Activated CD4-positive, alpha-beta T cell treated with anti-CD3 and anti-CD28 coated beads, Interleukin-2, amount 10 ng/mL, durations not matched to agents 24 days and 14 days (primary cell): ENCODE measurements around the gene RBM6. TPM values are rescaled to one million over a fixed set of nuclear protein-coding genes. Genes with fewer than 3 reads are reported as not detected.
"Not testable (repeated sequence)": the region's sequence is repeated elsewhere in the genome, so short reads cannot be mapped to it uniquely, and the experiment has no call there.

Experiments used
- DNase-seq: peaks from one replicate; pipeline ENCODE4 v3.0.0; 2022
- H3K27ac Mint-ChIP-seq: one replicate; pipeline ENCODE4 v1.8.0; 2022; ENCODE audit warnings: mild to moderate bottlenecking, mixed read lengths
- H3K27me3 Mint-ChIP-seq: one replicate; pipeline ENCODE4 v1.8.0; 2022; ENCODE audit warnings: mixed read lengths
- H3K36me3 Mint-ChIP-seq: one replicate; pipeline ENCODE4 v1.8.0; 2022; ENCODE audit warnings: low read depth, mild to moderate bottlenecking, mixed read lengths
- H3K4me1 Mint-ChIP-seq: one replicate; pipeline ENCODE4 v1.8.0; 2021; ENCODE audit warnings: mixed read lengths
- H3K4me3 Mint-ChIP-seq: one replicate; pipeline ENCODE4 v1.8.0; 2022; ENCODE audit warnings: mild to moderate bottlenecking, moderate library complexity, mixed read lengths
- H3K9me3 Mint-ChIP-seq: one replicate; pipeline ENCODE4 v1.8.0; 2021; ENCODE audit warnings: mixed read lengths
- intact Hi-C: fragments of 100-400 bp; cut with micrococcal nuclease; formaldehyde crosslinking; loops from one replicate; pipeline ENCODE4 v1.15.1; 2023
- total RNA-seq: library from RNA; stranded (reverse); gene quantifications from 2 replicates; pipeline ENCODE4 v1.2.3, GENCODE V29; 2022

RBM6 gene
- total RNA-seq, 1 donor from 2014 or later: 95.3 TPM

DNA sequence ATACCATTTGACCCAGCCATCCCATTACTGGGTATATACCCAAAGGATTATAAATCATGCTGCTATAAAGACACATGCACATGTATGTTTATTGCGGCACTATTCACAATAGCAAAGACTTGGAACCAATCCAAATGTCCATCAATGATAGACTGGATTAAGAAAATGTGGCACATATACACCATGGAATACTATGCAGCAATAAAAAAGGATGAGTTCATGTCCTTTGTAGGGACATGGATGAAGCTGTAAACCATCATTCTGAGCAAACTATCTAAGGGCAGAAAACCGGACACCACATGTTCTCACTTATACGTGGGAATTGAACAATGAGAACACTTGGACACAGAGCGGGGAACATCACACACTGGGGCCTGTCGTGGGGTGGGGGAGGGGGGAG, 91.3 kb downstream of the RBM6 start:
- H3K27me3 Mint-ChIP-seq, DNase-seq, intact Hi-C loops, H3K27ac Mint-ChIP-seq, H3K4me3 Mint-ChIP-seq, H3K4me1 Mint-ChIP-seq, H3K9me3 Mint-ChIP-seq: not testable (repeated sequence)
- H3K36me3 Mint-ChIP-seq: peaks cover 34% of the 10 kb centered on the region

DNA sequence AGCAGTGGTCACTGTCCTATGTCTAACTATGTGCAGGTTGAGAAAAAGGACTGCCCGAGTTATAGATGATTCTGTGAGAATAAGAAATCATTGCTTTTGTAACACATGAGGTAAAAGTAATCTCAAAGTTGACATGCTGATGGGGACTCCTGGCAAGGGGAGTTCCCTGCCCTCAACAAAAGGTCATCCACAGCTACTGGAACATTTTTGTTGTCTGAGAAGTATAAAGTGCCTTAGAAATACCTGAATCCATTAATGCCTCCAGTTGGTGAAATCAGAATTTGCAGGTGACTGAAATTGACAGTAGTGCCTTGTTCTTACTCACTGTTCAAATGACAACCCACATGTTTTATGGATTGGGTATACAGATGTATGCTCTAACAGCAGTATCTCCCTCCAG, 105.0 kb downstream of the RBM6 start:
- Mint-ChIP-seq H3K4me1 (peaks cover 8% of the 10 kb centered on the region), H3K9me3 (no peaks in the 10 kb centered on the region), H3K4me3 (no peak overlapping the region), H3K27ac (no peak overlapping the region), H3K27me3 (no peaks in the 10 kb centered on the region), H3K36me3 (peaks cover 16% of the 10 kb centered on the region)
- DNase-seq: no peak
- intact Hi-C loops: no loop called here

DNA sequence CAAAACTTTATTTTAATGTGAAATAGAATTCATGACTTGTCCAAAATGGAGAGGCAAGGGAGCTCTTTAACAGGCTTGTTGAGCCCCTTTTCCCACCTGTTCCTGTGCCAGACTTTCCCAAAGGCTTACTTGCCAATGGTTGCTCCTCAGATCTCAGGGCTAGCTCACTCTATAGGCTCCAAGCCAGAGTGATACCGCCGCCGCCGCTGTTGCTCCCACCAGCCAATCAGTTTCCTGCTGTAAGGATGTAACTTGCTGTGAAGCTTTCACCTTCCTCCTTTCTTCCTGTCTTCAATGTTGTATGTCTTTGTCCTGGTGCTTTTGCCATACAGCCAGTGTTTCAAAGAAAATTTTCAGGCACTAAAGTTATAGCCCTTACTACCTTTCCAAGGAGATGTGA, 107.5 kb downstream of the RBM6 start:
- Mint-ChIP-seq H3K27ac (no peak overlapping the region), H3K4me1 (peaks cover 5% of the 10 kb centered on the region), H3K36me3 (peaks cover 30% of the 10 kb centered on the region), H3K27me3 (no peaks in the 10 kb centered on the region), H3K9me3 (no peaks in the 10 kb centered on the region), H3K4me3 (no peak overlapping the region)
- intact Hi-C loops: no loop called here
- DNase-seq: no peak

DNA sequence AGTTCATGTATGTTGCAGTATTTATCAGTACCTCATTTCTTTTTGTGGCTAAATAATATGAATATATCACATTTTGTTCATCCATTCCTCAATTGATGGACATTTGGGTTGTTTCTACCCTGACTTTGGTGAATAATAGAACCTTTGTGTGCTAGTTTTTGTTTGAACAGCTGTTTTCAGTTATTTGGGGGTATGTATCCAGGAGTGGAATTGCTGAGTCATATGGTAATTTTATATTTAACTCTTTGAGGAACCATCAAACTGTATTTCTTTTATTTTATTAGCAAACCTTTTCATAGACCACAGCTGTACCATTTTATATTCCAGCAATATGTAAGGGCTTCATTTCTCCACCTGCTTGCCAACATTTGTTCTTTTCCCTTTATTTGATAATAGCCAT, 110.4 kb downstream of the RBM6 start:
- H3K27ac Mint-ChIP-seq: no peak overlapping the region

DNA sequence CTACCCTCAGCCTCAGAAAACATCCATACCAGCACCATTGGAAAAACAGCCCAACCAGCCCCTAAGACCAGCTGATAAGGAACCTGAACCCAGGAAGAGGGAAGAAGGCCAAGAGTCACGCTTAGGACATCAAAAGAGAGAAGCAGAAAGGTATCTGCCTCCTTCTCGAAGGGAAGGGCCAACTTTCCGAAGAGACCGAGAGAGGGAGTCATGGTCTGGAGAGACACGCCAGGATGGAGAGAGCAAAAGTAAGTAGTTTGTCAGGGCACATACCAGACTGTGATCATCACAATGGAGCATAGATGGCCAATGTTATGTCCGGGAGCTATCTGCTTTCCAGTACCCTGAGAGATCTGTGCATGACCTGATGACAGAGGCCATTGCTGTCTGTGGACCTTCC, 117.8 kb downstream of the RBM6 start:
- Mint-ChIP-seq H3K4me3 (no peak overlapping the region), H3K36me3 (peaks cover 60% of the 10 kb centered on the region), H3K27me3 (no peaks in the 10 kb centered on the region), H3K4me1 (no peaks in the 10 kb centered on the region), H3K27ac (no peak overlapping the region), H3K9me3 (no peaks in the 10 kb centered on the region)
- no peak for DNase-seq
- intact Hi-C loops: no loop called here

More for the DNA sequence above, 110.4 kb downstream of the RBM6 start:
- Mint-ChIP-seq H3K9me3 (no peaks in the 10 kb centered on the region), H3K4me3 (no peak overlapping the region), H3K36me3 (peaks cover 48% of the 10 kb centered on the region), H3K27me3 (no peaks in the 10 kb centered on the region), H3K4me1 (peaks cover 5% of the 10 kb centered on the region)
- intact Hi-C loops: no loop called here
- no peak for DNase-seq

DNA sequence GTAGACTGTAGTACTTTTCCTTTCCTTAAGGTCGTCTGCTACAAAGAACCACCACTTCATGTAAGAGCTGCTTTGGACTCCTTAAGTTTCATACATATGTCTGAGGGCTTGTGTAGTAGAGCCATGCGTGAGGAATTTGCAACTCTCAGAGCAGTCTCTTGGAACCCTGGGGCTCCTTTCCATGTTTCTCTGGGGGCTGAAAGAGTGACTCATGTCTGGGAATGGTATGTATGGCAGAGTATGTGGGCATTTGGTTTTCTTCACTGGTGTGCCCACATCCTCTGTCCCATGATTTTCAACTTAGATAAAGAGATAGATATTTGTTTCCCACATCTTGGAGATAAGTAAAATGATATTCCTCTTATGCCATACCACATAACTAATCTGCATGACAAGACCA, 128.2 kb downstream of the RBM6 start:
- Mint-ChIP-seq H3K27me3 (no peaks in the 10 kb centered on the region), H3K27ac (no peak overlapping the region), H3K9me3 (no peaks in the 10 kb centered on the region), H3K36me3 (peaks cover 65% of the 10 kb centered on the region), H3K4me3 (no peak overlapping the region), H3K4me1 (no peaks in the 10 kb centered on the region)
- DNase-seq: no peak
- intact Hi-C loops: no loop called here

DNA sequence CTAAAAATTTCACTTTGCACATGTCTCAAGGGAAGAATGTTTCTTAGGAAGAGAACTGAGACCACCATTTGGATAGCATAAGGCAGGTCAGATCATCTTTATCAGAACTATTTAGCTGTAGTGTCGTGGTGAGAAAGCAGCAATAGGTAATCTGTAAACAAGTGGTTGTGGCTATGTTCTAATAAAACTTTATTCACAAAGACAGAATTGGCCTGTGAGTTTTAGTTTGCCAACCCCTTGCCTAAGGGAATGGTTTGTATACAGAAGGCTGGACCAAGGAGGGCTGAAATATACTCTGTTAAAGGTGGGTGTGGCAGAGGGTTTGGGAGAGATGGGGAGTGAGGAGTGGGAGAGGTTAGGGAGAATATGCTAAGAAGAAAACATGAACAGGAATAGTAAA, 138.1 kb downstream of the RBM6 start:
- Mint-ChIP-seq H3K4me1 (peaks cover 6% of the 10 kb centered on the region), H3K9me3 (no peaks in the 10 kb centered on the region), H3K36me3 (peaks cover 33% of the 10 kb centered on the region), H3K27me3 (no peaks in the 10 kb centered on the region), H3K4me3 (no peak overlapping the region), H3K27ac (peak overlapping the region; percentile 27)
- DNase-seq: no peak
- intact Hi-C loops: no loop called here

DNA sequence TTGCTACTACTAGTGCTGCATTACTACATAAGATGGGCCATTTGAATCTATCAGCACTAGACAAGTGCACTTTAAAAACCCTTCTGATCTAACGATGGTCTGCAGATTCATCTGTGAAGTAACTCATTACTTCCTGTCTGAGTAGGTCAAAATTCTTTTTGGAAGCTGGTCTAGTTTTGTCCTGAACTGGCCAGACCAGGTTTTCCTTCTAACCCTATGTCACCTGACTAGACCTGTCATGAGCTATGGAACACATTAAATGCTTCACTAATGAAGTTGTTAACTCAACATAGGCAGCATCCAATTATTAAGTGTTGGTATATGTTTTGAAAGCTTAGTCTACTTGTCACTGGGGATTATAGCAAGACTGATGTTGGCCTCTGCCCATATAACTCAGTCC, 138.7 kb downstream of the RBM6 start:
- Mint-ChIP-seq H3K27me3 (no peaks in the 10 kb centered on the region), H3K4me1 (peaks cover 6% of the 10 kb centered on the region), H3K4me3 (no peak overlapping the region), H3K36me3 (peaks cover 29% of the 10 kb centered on the region), H3K27ac (peak overlapping the region; percentile 29), H3K9me3 (no peaks in the 10 kb centered on the region)
- intact Hi-C loops: no loop called here
- DNase-seq: no peak

DNA sequence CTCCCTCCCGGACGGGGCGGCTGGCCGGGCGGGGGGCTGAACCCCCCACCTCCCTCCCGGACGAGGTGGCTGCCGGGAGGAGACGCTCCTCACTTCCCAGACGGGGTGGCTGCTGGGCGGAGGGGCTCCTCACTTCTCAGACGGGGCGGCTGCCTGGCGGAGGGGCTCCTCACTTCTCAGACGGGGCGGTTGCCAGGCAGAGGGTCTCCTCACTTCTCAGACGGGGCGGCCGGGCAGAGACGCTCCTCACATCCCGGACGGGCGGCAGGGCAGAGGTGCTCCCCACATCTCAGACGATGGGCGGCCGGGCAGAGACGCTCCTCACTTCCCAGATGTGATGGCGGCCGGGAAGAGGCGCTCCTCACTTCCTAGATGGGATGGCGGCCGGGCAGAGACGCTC, 145.0 kb downstream of the RBM6 start:
- H3K9me3 Mint-ChIP-seq, H3K27me3 Mint-ChIP-seq, H3K4me3 Mint-ChIP-seq, H3K4me1 Mint-ChIP-seq, DNase-seq, H3K36me3 Mint-ChIP-seq, H3K27ac Mint-ChIP-seq: not testable (repeated sequence)
- intact Hi-C loops: loop anchor here (5.0 kb wide), 1 partner anchor 283 kb away; the partner anchor contains the start of gene INKA1

DNA sequence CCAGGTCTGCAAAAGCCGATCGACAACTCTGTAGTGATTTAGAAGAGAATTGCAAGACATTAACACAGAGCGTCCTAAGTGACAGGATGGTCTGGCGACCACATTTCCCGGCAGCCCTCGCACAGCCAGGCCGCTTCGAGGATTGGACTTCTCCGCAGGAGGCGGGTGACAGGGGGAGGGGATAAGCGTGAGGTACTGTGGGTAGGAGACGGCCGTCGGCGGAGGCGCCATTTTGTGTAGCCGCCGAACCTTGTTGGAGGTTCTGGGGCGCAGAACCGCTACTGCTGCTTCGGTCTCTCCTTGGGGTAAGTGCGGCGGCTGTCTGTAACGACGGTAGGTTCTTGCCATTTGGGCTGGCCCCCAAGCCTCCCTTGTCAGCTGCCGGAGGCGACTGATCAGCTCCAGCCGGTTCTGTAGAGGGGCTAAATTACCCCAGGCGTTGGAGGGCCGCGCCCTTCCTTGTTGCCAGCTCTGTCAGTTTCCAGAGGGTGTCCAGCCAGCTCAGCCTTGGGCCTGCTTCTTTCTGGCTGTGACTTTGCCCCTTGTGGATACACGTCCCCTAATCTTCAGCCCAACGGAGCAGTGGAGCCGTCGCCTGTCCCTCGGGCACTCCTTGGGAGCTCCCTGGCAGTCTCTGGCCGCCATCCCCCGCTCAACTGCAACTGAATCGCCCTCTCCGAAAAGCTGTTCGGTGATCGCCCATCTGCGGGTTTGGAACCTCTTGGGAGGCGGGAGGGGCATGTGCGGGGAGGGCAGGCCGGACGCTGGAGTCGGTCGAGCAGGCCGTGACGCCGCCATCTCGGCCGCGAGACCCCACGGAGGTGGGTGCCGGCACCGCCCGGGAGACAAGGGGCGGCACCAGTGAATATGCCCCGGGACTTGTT, 149.0 kb downstream of the RBM6 start, which contains the start of gene RBM5:
Gene RBM5 (plus strand): TSS at position 195 of the 884 bp plus-strand sequence. CDS start 1,516 bp downstream, outside the sequence.
- DNase-seq: peak; percentile 98
- H3K27ac Mint-ChIP-seq: peak within 1 kb of the TSS; percentile 97
- no peaks in the 10 kb centered on the region for H3K9me3 Mint-ChIP-seq
- peaks cover 42% of the 10 kb centered on the region for H3K36me3 Mint-ChIP-seq
- intact Hi-C loops: loop anchor here (1.0 to 5.0 kb wide), 4 partner anchors 148 to 287 kb away; partner anchors contain the start of genes GNAI2, IFRD2, INKA1 and RBM6
- H3K27me3 Mint-ChIP-seq: no peaks in the 10 kb centered on the region
- peaks cover 21% of the 10 kb centered on the region for H3K4me1 Mint-ChIP-seq
- H3K4me3 Mint-ChIP-seq: peak within 1 kb of the TSS; percentile 98

DNA sequence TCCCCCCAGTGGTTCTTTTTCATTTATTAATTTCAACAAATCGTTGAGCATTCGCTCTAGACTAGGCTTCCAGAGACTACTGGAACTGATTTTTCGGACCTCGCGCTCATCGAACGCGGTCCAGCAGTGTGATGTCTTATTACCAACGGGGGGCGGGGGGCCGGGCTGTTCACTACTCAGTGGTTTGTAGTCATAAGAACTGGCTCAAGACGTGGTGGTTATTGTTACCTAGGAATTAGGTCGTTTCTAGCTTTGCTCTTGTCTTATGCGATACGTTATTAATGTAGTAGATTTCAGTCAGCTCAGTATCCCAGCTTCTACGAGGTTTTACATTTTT, 149.6 kb downstream of the RBM6 start:
- Mint-ChIP-seq H3K27me3 (no peaks in the 10 kb centered on the region), H3K4me3 (peak overlapping the region; percentile 98), H3K36me3 (peaks cover 47% of the 10 kb centered on the region), H3K4me1 (peaks cover 21% of the 10 kb centered on the region), H3K27ac (peak overlapping the region; percentile 97), H3K9me3 (no peaks in the 10 kb centered on the region)
- DNase-seq: no peak
- intact Hi-C loops: loop anchor here (2.0 to 5.0 kb wide), 2 partner anchors 147 to 287 kb away; partner anchors contain the start of genes GNAI2 and INKA1

DNA sequence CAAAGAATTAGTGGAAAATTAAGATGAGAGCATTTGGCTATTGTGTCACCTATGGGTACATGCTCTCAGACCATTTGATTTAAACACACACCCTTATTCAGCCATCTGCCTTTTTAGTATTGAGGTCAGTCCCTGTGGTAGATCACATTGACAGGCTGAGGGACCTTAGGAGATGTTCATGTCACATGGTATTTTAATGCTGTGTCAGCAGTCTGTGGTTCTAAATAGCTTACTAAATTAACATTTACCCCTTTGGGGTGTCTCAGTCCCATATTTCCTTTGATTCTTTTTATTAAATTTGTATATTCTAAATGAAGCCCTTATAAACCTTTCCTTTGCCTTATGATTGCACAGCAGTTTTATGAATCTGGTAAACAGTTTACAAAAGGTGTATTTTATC, 151.0 kb downstream of the RBM6 start:
- no peak for DNase-seq
- H3K4me3 Mint-ChIP-seq: peak overlapping the region; percentile 98
- intact Hi-C loops: no loop called here
- H3K9me3 Mint-ChIP-seq: no peaks in the 10 kb centered on the region
- H3K27me3 Mint-ChIP-seq: no peaks in the 10 kb centered on the region
- peaks cover 57% of the 10 kb centered on the region for H3K36me3 Mint-ChIP-seq
- H3K4me1 Mint-ChIP-seq: peaks cover 26% of the 10 kb centered on the region
- no peak overlapping the region for H3K27ac Mint-ChIP-seq

DNA sequence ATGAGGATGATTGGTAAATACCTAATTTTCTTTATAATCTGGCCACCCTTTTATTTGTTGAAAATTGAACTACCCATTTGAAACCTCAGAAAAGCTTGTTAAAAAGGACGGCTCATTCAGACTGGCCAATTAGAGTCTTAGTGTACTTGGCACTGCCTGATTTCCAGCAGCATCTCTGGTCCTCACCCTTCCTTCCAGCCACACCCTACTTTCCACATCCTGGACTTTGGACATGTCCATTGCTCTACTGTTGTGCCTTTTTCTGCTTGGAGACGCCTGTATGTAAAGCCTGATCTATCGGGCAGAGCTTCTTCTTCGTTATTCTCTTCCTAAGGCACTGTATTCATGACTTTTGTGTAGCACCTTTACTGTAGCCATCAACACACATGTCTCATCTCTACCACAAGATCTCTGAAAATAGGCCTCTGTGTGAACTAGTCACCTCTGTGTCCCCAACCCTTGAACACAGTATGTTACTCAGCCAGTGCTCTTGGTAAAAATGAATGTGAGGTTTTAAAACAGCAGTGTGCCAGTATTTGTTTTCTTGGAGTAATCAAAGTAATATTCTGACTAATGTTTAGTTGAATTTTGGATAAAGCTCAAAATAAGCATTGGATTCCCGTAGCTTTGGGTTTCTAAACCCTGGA, 155.5 kb downstream of the RBM6 start:
- DNase-seq: no peak
- intact Hi-C loops: no loop called here
- Mint-ChIP-seq H3K27me3 (no peaks in the 10 kb centered on the region), H3K9me3 (no peaks in the 10 kb centered on the region), H3K27ac (peak overlapping the region; percentile 11), H3K4me3 (no peak overlapping the region), H3K36me3 (peaks cover 77% of the 10 kb centered on the region), H3K4me1 (peaks cover 23% of the 10 kb centered on the region)

DNA sequence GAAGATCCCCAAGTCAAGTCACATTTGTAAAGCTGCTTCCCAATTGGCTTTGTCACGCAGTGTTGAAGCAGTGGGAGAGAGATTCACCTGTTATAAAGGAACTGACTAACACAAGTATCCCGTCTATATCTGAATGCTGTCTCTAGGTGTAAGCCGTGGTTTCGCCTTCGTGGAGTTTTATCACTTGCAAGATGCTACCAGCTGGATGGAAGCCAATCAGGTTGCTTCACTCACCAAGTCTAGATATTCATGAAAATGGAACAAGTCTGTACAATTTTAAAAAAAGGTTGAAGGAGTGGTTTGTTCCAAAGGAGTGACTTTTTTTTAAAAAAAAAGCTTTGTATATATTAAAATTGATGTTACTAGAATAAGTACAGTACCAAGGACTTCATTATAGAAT, 160.4 kb downstream of the RBM6 start:
- Mint-ChIP-seq H3K4me1 (peaks cover 11% of the 10 kb centered on the region), H3K27ac (no peak overlapping the region), H3K9me3 (no peaks in the 10 kb centered on the region), H3K36me3 (peaks cover 75% of the 10 kb centered on the region), H3K27me3 (no peaks in the 10 kb centered on the region), H3K4me3 (no peak overlapping the region)
- DNase-seq: no peak
- intact Hi-C loops: no loop called here
